ENCODE data around the gene PCCA.
"Not testable (repeated sequence)": the region's sequence is repeated elsewhere in the genome, so short reads cannot be mapped to it uniquely, and the experiment has no call there.

PCCA gene

DNA sequence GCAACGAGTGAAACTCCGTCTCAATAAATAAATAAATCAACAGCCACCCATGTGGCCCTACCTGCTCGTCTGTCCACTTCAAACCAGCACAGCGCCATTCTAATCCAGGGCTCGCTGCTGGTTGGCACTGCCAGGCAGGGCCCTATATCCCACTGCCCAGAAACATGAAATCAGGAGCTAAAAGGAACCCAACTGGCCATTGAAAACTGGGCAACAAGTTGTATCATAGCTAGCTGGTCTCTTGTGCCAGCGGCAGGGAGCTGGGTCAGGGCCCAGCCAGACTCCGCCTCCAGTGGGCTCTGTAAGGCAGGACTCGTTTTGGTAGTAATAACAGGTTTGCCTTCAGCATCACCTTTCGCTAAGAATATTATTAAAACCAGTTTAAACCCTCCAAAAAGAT is 460.4 kb downstream of the PCCA start:
- DNase-seq: no peak

DNA sequence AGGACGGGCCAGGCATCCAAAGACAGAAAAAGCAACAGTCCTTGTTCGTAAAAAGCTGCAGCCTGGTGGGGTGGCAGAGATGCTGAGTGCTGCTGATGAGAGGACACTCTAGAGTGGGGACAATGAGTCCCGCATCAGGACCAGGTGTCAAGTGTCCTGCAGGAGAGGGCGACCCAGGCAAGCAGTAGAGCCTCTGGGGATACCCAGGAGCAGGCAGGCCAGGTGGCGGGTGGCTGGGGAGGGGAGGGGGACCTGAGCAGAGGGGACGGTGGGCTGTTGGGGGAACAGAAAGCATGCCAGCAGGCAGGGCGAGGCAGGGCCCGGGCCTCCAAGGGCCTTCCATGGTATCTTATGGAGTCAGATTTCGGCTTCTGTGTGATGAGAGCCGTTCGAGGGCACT is 463.9 kb downstream of the PCCA start:
- DNase-seq: no peak

DNA sequence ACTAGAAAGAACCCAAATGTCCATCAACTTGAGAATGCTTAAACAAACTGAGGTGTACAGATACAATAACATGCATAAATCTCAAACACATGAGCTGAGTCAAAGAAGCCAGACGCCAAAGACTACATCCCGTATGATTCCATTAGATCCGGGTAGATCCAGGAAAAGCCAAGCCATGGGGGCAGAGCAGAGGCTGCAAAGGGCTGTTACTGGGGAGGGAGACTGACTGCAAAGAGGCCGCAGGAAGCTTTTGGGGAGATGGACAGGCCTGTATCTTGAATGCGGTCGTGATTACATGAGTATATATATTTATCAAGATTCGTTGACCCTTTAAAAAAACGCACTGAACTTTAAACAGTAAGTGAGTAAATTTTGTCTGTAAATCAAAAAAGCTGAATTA is 471.0 kb downstream of the PCCA start:
- no peak for DNase-seq

DNA sequence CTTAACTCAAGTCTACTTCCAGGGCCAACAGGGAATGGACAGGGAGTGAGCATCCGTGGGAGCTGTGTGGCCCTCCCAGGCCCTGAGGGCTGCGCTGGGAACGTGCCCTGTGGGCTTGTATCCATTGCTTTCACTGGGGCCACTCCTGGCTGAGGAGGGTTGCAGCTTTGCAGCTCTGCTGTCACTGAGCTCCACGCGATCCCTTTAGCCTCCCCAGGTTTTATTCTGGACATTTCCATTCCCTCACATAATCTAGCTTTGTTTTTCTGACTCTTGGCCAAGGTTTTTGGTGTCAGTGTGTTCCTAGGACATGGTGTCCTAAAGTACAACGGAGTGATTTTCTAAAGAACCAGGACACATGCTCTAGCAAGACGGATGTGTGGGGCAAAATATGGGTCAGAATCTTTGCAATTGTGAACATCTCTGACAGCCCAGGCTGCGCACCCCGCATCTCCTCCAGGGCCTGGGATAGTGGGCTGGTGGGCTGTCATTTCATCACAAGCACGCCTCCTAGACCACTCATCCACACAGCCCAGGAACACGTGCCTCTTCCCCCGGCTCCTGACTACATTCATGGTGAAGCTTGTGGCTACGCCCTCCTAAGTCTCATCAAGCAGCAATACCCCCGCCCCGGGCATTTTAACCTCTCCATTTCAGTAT is 471.7 kb downstream of the PCCA start:
- DNase-seq: no peak

DNA sequence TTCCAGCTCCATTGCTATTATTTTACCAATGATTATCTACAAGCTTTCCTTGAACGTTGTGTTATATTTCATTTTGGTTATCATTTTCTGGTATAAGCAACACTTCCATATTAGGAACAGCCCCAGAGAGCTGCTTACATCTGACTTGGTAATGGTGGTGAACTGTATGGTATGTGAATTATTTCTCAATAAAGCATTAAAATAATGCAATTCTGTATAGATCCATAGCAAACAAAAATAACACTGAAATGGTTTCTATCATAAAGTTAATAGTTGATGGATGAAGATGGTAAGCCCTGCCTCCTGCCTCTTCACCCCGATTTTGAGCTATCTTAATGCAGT is 472.2 kb downstream of the PCCA start:
- no peak for DNase-seq

DNA sequence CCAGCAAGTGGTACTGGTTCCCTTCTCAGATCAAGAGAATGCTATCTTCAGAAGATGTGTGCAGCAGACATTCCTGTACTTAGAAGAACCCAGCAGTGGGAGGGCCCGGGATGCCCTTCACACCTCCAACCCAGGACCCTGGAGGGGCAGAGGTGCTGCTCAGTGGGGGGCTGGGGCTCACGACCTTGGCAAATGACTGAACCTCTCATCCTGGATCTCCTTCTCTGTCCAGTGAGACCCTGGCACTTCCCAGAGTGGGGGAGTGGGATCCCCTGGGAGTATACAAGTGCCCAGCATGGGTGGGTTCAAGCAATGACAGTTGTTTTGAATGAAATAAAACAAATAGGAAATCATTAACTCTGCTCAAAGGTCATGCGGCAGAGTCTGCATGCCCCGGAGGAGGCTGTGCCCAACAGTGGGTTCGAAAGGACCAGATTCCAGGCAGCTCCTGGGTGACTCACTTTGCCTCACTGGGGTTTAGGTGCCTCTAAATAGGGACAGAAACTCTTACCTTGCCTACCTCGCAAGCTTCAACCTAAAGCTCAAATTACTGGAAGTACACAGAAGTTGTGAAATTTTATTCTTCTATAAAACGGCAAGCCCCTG is 472.8 kb downstream of the PCCA start:
- DNase-seq: no peak

DNA sequence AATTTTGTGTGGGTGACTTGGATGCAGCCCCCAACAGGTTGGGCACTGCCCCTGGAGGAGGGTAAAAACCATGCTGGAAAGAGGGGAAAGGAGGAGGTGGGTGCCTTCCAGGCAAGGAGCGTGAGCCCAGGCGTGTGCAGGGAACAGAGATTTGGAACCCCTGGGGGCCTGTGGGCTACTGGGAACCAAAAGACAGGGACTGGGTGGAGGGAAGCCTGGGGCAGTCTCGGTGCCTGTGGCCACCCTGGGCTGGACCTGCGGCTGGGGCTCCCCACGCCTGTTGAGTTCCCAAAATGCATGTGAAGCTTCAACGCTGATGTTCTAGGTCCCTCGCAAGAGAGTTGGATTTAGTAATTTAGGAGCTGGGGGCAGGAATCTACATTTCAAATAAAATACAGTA is 474.9 kb downstream of the PCCA start:
- no peak for DNase-seq

DNA sequence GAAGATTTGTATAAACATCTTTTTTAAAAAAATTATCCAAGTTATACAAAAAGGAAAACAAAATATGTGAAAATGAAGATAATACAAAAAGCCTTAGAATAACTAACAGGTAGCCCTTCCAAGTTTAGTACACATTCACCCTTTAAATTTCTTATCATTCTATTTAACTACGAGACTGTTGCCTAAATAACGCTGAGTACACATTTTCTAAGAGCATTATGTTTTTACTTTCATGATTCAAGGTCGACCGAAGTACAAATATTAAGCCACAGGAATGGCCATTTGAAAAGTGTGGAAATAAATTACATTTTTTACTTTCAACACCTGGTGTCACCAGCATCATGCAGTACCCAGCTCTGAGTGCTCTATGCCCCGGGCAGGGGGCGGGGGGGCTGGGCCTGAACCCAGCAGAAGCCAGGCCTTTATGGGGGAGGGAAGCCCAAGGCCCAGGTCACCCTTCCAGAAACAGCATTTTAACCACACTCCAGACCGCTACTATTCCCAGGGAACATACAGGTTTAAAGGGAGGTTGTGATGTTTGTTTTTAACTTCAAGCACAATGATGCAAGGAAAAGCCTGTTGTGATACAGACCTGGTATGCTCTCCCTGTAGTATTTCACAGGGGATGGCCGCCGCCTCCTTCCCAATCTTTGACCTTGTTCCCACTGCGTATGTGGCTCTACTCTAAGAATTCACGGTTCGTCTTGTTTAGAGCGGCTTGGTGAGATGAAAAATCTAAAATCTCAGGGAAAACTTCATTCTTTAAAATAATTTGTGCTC is 475.7 kb downstream of the PCCA start:
- DNase-seq: no peak

DNA sequence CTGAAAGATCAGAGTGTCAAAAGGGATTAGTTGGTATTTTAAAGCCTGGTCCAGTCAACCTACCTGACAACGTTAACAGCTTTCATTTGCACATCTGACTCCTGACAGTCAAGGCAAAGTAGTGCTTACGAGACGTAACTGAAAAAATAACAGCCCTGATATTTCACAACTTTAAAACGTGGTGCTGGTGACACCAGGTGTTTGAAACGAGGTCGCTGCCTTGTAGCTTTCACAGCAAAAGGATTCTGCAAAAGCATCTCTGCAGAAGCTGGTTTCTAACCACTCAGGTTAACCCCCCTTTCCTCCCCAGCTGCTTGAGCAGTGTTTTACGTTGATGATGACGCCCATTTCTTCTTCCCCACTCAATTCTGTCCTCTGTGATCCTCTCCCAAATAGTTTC is 476.4 kb downstream of the PCCA start:
- no peak for DNase-seq

DNA sequence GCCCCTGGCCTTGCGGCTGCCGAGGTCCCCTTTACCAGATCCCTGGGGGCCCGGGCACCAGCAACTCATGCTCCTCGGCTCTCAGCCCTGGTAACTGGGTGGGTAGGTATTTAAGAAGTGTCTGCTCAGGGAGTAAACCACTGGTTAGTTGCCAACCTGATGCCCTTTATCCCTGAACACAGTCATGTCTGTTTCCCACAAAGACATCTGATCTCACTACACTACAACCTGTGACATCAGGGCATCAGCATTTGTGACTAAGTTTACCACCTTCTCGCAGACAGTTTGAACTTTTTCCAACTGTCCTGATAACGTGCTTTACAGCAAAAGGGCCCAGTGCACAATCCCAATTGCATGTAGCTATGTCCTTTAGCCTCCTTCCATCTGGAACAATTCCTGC is 477.6 kb downstream of the PCCA start:
- no peak for DNase-seq

DNA sequence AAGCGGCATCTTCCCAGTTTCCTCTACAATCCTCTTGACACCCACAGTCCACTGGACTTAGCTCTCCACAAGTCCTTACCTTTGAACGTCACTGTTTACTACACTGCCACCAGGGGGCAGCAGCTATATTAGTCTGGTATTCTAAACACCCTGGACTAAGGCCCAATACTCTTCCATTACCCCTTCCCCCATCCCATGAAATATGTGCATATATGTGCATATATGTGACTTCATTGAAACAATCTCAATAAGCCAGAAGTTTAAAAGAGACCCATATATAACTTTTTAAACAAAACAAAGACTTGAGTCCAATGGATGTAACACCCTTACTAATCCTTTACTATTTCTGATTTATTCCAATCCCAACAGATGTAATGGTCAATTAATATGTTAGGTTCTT is 484.2 kb downstream of the PCCA start:
- DNase-seq: peak; percentile 88

DNA sequence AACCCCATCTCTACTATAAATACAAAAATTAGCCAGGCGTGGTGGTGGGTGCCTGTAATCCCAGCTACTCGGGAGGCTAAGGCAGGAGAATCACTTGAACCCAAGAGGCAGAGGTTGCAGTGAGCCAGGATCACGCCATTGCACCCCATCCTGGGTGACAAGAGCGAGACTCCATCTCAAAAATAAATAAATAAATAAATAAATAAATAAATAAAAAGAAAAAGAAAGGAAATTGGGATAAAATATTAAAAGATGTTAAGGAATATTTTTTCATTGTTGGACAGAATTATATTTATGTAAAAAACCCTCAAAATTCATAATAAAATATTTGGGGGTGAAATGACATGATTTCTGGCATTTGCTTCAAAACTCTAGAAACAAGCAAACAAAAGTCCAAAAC is 488.3 kb downstream of the PCCA start:
- not testable (repeated sequence) for DNase-seq

Measured in OCI-M1 (cell line).